SK-N-SH (cell line): ENCODE data around the gene ZKSCAN1. TPM values are rescaled to one million over a fixed set of nuclear protein-coding genes. Genes with fewer than 3 reads are reported as not detected.
A peak's percentile ranks its signal among the peaks of the same experiment; 100 is the strongest.

Source experiments
- CTCF ChIA-PET: fragments of 300-600, 350-600 bp; formaldehyde crosslinking; extraction: SDS; loops from one replicate; lab custom pipeline; 2021; lab: Yijun Ruan, JAX
- POLR2A ChIA-PET: fragments of 350-600 bp; sonication (Branson Sonifier 250); formaldehyde crosslinking; extraction: SDS; loops from one replicate; lab custom pipeline; 2020; ENCODE audit warnings: antibody characterized with exemption, inconsistent platforms; lab: Yijun Ruan, JAX
- DNase-seq: peaks from one replicate; pipeline ENCODE4 v3.0.0; 2012
- H2AFZ ChIP-seq: fragments of 200-600 bp; sonication (generic); 2 replicates; pipeline ENCODE4 v1.8.1; 2016; ENCODE audit warnings: antibody characterized with exemption, mild to moderate bottlenecking, low read depth
- H3F3A ChIP-seq: fragments of 200-600 bp; sonication (generic); replicated peaks from 2 replicates; pipeline ENCODE3; 2016; ENCODE audit warnings: antibody characterized with exemption, mild to moderate bottlenecking; ENCODE audit not compliant: insufficient read depth
- H3K27ac ChIP-seq, 2 experiments: fragments of 200-500 bp in 1 of 2; fragments of 200-600 bp in 1 of 2; sonication (Bioruptor generic) in 1 of 2; sonication (generic), shearing (Covaris generic) in 1 of 2; 2 replicates each; pipeline versions ENCODE4 v1.5.1 to v1.6.1; 2014 to 2016; ENCODE audit warnings: low read depth in 2 of 2, inconsistent platforms in 1 of 2, low read length in 1 of 2, mild to moderate bottlenecking in 1 of 2, mixed read lengths in 1 of 2
- H3K27me3 ChIP-seq: fragments of 200-600 bp; sonication (generic), shearing (Covaris generic); 2 replicates; pipeline ENCODE4 v1.6.1; 2016; ENCODE audit warnings: mixed run types; ENCODE audit not compliant: insufficient read depth
- H3K36me3 ChIP-seq, 2 experiments: fragments of 200-500 bp in 1 of 2; fragments of 200-600 bp in 1 of 2; sonication (Bioruptor generic) in 1 of 2; sonication (generic) in 1 of 2; replicated peaks in 1 of 2; 2 replicates each; pipeline versions ENCODE3 to v1.5.1; 2014 to 2016; ENCODE audit warnings: low read length in 1 of 2, mild to moderate bottlenecking in 1 of 2; ENCODE audit not compliant: insufficient read depth in 2 of 2, control insufficient read depth in 1 of 2
- H3K4me1 ChIP-seq, 2 experiments: fragments of 200-500 bp in 1 of 2; fragments of 200-600 bp in 1 of 2; sonication (Bioruptor generic) in 1 of 2; sonication (generic), shearing (Covaris generic) in 1 of 2; 2 replicates each; pipeline versions ENCODE4 v1.5.1 to v1.6.1; 2014 to 2016; ENCODE audit warnings: low read depth in 1 of 2, low read length in 1 of 2, mixed run types in 1 of 2; ENCODE audit not compliant: insufficient read depth in 2 of 2, control insufficient read depth in 1 of 2
- H3K4me2 ChIP-seq: fragments of 200-600 bp; sonication (generic), shearing (Covaris generic); 2 replicates; pipeline ENCODE4 v1.6.1; 2017; ENCODE audit warnings: mixed run types
- H3K4me3 ChIP-seq, 2 experiments: fragments of 200-500 bp in 1 of 2; fragments of 200-600 bp in 1 of 2; sonication (Bioruptor generic) in 1 of 2; sonication (generic), shearing (Covaris generic) in 1 of 2; 2 replicates each; pipeline versions ENCODE4 v1.5.1 to v1.8.1; 2014 to 2016; ENCODE audit warnings: low read depth in 2 of 2, inconsistent platforms in 1 of 2, low read length in 1 of 2, mild to moderate bottlenecking in 1 of 2, mixed read lengths in 1 of 2, moderate library complexity in 1 of 2
- H3K79me2 ChIP-seq: fragments of 200-600 bp; sonication (generic); 2 replicates; pipeline ENCODE4 v1.8.1; 2017; ENCODE audit warnings: mild to moderate bottlenecking; ENCODE audit not compliant: insufficient read depth
- H3K9ac ChIP-seq: fragments of 200-600 bp; sonication (generic); 2 replicates; pipeline ENCODE4 v1.6.1; 2017; ENCODE audit warnings: mixed run types
- H3K9me2 ChIP-seq: fragments of 200-600 bp; sonication (generic); 2 replicates; pipeline ENCODE4 v1.6.1; 2017; ENCODE audit warnings: mixed run types
- H3K9me3 ChIP-seq: fragments of 200-600 bp; sonication (generic); 2 replicates; pipeline ENCODE4 v1.6.1; 2017; ENCODE audit warnings: mixed run types, mild to moderate bottlenecking, moderate library complexity
- H4K20me1 ChIP-seq: fragments of 200-600 bp; sonication (generic); 2 replicates; pipeline ENCODE4 v1.6.1; 2017; ENCODE audit warnings: mild to moderate bottlenecking, mixed run types; ENCODE audit not compliant: insufficient read depth
- CHD2 ChIP-seq: fragments of 150-350 bp; IDR thresholded peaks from 2 replicates; pipeline ENCODE4 v1.6.1; 2018; ENCODE audit warnings: low read length; ENCODE audit not compliant: partially characterized antibody
- CTCF ChIP-seq: fragments of 200-600 bp; sonication (generic); IDR thresholded peaks from 2 replicates; pipeline ENCODE4 v1.6.1; 2017; ENCODE audit warnings: antibody characterized with exemption, mild to moderate bottlenecking, moderate library complexity
- ELF1 ChIP-seq: IDR thresholded peaks from 2 replicates; pipeline ENCODE4 v1.4.0; 2012
- EP300 ChIP-seq, 2 experiments: IDR thresholded peaks; 2 replicates each; pipeline versions ENCODE4 v1.4.0 to v1.6.1; 2012; ENCODE audit warnings: borderline replicate concordance in 1 of 2, low read depth in 1 of 2, low read length in 1 of 2
- FOSL2 ChIP-seq: IDR thresholded peaks from 2 replicates; pipeline ENCODE4 v1.4.0; 2012; ENCODE audit warnings: low read depth, mild to moderate bottlenecking, moderate library complexity, borderline replicate concordance
- FOXM1 ChIP-seq: IDR thresholded peaks from 2 replicates; pipeline ENCODE4 v1.4.0; 2012; ENCODE audit warnings: low read depth, mild to moderate bottlenecking
- GABPA ChIP-seq: IDR thresholded peaks from 2 replicates; pipeline ENCODE4 v1.4.0; 2012; ENCODE audit warnings: low read depth, mild to moderate bottlenecking
- GATA2 ChIP-seq: sonication (generic); formaldehyde crosslinking; IDR thresholded peaks from 2 replicates; pipeline ENCODE4 v1.5.0; 2020; ENCODE audit warnings: mild to moderate bottlenecking, missing genetic modification reagents
- IRF3 ChIP-seq: fragments of 150-350 bp; IDR thresholded peaks from 2 replicates; pipeline ENCODE4 v1.6.1; 2016; ENCODE audit warnings: mild to moderate bottlenecking, low read depth, low read length
- JUND ChIP-seq: IDR thresholded peaks from 2 replicates; pipeline ENCODE4 v1.4.0; 2012
- MAX ChIP-seq: IDR thresholded peaks from 2 replicates; pipeline ENCODE4 v1.4.0; 2012; ENCODE audit warnings: low read depth
- MEF2A ChIP-seq: IDR thresholded peaks from 2 replicates; pipeline ENCODE4 v1.4.0; 2012; ENCODE audit warnings: low read depth, borderline replicate concordance
- MXI1 ChIP-seq: IDR thresholded peaks from 2 replicates; pipeline ENCODE4 v1.6.1; 2012; ENCODE audit warnings: mild to moderate bottlenecking, low read depth, low read length, improper control_type of control experiment
- NFIC ChIP-seq: IDR thresholded peaks from 2 replicates; pipeline ENCODE4 v1.4.0; 2012; ENCODE audit warnings: borderline replicate concordance
- NRF1 ChIP-seq: IDR thresholded peaks from 2 replicates; pipeline ENCODE4 v1.6.1; 2012; ENCODE audit warnings: low read depth, mild to moderate bottlenecking, low read length
- RAD21 ChIP-seq: IDR thresholded peaks from 2 replicates; pipeline ENCODE4 v1.6.1; 2012; ENCODE audit warnings: mild to moderate bottlenecking, low read length
- RCOR1 ChIP-seq: fragments of 150-350 bp; IDR thresholded peaks from 2 replicates; pipeline ENCODE4 v1.6.1; 2017; ENCODE audit warnings: antibody characterized with exemption, low read length
- REST ChIP-seq: IDR thresholded peaks from 2 replicates; pipeline ENCODE4 v1.6.1; 2012; ENCODE audit warnings: mild to moderate bottlenecking, low read depth, low read length, moderate library complexity
- RFX5 ChIP-seq: IDR thresholded peaks from 2 replicates; pipeline ENCODE4 v1.6.1; 2012; ENCODE audit warnings: mild to moderate bottlenecking, improper control_type of control experiment, low read length
- RXRA ChIP-seq: IDR thresholded peaks from 2 replicates; pipeline ENCODE4 v1.4.0; 2012; ENCODE audit warnings: low read depth, mild to moderate bottlenecking, borderline replicate concordance
- SIN3A ChIP-seq: IDR thresholded peaks from 2 replicates; pipeline ENCODE4 v1.6.1; 2012; ENCODE audit warnings: low read depth, mild to moderate bottlenecking, low read length, moderate library complexity, borderline replicate concordance
- SMC3 ChIP-seq: IDR thresholded peaks from 2 replicates; pipeline ENCODE4 v1.6.1; 2012; ENCODE audit warnings: low read depth, low read length, improper control_type of control experiment
- TAF1 ChIP-seq: IDR thresholded peaks from 2 replicates; pipeline ENCODE4 v1.6.1; 2012; ENCODE audit warnings: low read depth, mild to moderate bottlenecking, low read length, moderate library complexity, borderline replicate concordance
- TCF12 ChIP-seq: IDR thresholded peaks from 2 replicates; pipeline ENCODE4 v1.4.0; 2012
- USF2 ChIP-seq: fragments of 150-350 bp; IDR thresholded peaks from 2 replicates; pipeline ENCODE4 v1.6.1; 2017; ENCODE audit warnings: antibody characterized with exemption, low read length, low read depth, borderline replicate concordance
- WGBS: methylation state at CpG from one replicate; pipeline ENCODE4 v1.1.6; 2017; ENCODE audit warnings: low lambda C conversion rate; 5-methylcytosine and 5-hydroxymethylcytosine counted together
- polyA plus RNA-seq, 3 experiments: library from polyadenylated mRNA; depleted of rRNA; stranded (reverse); fragments of >200 nt; gene quantifications; 2 replicates each; pipeline ENCODE4 v1.2.3, GENCODE V29; 2012

The ZKSCAN1 gene
- polyA plus RNA-seq (2012; rRNA removed): 21.1 and 30.7 TPM in 2 replicates
- 21.8 and 23.1 TPM in 2 replicates for polyA plus RNA-seq (2012; cell fraction: cytosol; rRNA removed)
- polyA plus RNA-seq (2012; cell fraction: nucleus; rRNA removed): 53.7 and 53.9 TPM in 2 replicates

GRCh38 chr7:100015232-100016214 is at the start of gene ZKSCAN1:
Gene ZKSCAN1 (plus strand): TSS chr7:100015596. CDS start chr7:100023507, 7,911 bp downstream.
- ChIA-PET CTCF (interaction anchor here (0.7 to 7.3 kb wide), 9 partner anchors 18 to 117 kb away, joined by 3 to 59 read pairs (median 5); partner anchors contain the start of gene ZSCAN21), POLR2A (interaction anchor here (0.7 to 3.5 kb wide), 17 partner anchors 10 to 399 kb away, joined by 3 to 24 read pairs (median 4); partner anchors contain the start of genes AP4M1, GPC2, MCM7 and ZSCAN21)
- Histone ChIP-seq H3K4me1 (peaks cover 0 to 12% of the 10 kb centered on the region in 2 experiments; a peak in 3 of 4 replicates), H3K36me3 (peaks cover 5 to 7% of the 10 kb centered on the region in 2 experiments), H3K9ac (peak within 1 kb of the TSS; percentile 99), H3K27ac (peak within 1 kb of the TSS; percentile 78 to 85), H3K27me3 (no peaks in the 10 kb centered on the region), H3K9me3 (no peaks in the 10 kb centered on the region), H2AFZ (peak within 1 kb of the TSS; percentile 100), H3F3A (no peaks in the 10 kb centered on the region), H3K79me2 (peaks cover 50% of the 10 kb centered on the region), H3K4me3 (peak within 1 kb of the TSS; percentile 78 to 89), H3K9me2 (no peaks in the 10 kb centered on the region), H4K20me1 (peaks cover 39% of the 10 kb centered on the region), H3K4me2 (peak within 1 kb of the TSS; percentile 76)
- DNase-seq: peak; percentile 98
- 3% methylated on average over 45 of the region's 70 CpGs for WGBS
- TF ChIP-seq MXI1 (peak; percentile 52), RFX5 (no peak), TAF1 (peak; percentile 99), GATA2 (no peak), USF2 (no peak), ELF1 (peak; percentile 99), TCF12 (no peak), JUND (peak; percentile 85), GABPA (peak; percentile 97), CTCF (no peak), FOSL2 (peak; percentile 94; the same call in 1 of the 2 replicates), RAD21 (no peak; the same call in 1 of the 2 replicates), FOXM1 (no peak), CHD2 (no peak), IRF3 (no peak), EP300 (IDR thresholded peaks at IDR 0.05; ENCODE audit: borderline replicate concordance in 1 of 2, low read depth in 1 of 2, low read length in 1 of 2) (no peak), RCOR1 (no peak), MAX (peak; percentile 93), NRF1 (no peak), SIN3A (peak; percentile 95; the same call in 1 of the 2 replicates), RXRA (no peak), NFIC (no peak), MEF2A (no peak), REST (peak; percentile 79), SMC3 (no peak)
